Loucy (cell line): ENCODE measurements around the gene TBPL2.
A peak's percentile ranks its signal among the peaks of the same experiment; 100 is the strongest.

Experiments used
- H2AFZ ChIP-seq: fragments of 200-600 bp; sonication (generic); 2 replicates; pipeline ENCODE4 v1.6.0; 2016; ENCODE audit warnings: antibody characterized with exemption, mild to moderate bottlenecking, low read length, moderate library complexity
- H3F3A ChIP-seq: fragments of 200-600 bp; 2 replicates; pipeline ENCODE4 v1.6.0; 2016; ENCODE audit warnings: antibody characterized with exemption, low read depth, mild to moderate bottlenecking
- H3K27me3 ChIP-seq: fragments of 200-600 bp; sonication (generic); 2 replicates; pipeline ENCODE4 v1.6.1; 2014; ENCODE audit warnings: low read length, mild to moderate bottlenecking; ENCODE audit not compliant: insufficient read depth, poor library complexity, severe bottlenecking
- H3K36me3 ChIP-seq: fragments of 200-600 bp; sonication (generic); 2 replicates; pipeline ENCODE4 v1.6.1; 2016; ENCODE audit warnings: low read length; ENCODE audit not compliant: insufficient read depth
- H3K4me1 ChIP-seq: fragments of 200-600 bp; sonication (generic); 2 replicates; pipeline ENCODE4 v1.5.1; 2014; ENCODE audit warnings: low read length, mild to moderate bottlenecking; ENCODE audit not compliant: insufficient read depth, poor library complexity, severe bottlenecking
- H3K4me2 ChIP-seq: fragments of 200-600 bp; sonication (generic); 2 replicates; pipeline ENCODE4 v1.6.0; 2014; ENCODE audit warnings: antibody characterized with exemption, low read length, low read depth, mild to moderate bottlenecking; ENCODE audit not compliant: poor library complexity, severe bottlenecking
- H3K4me3 ChIP-seq: fragments of 200-600 bp; sonication (generic); 2 replicates; pipeline ENCODE4 v1.5.1; 2014; ENCODE audit warnings: low read length, mild to moderate bottlenecking, mixed read lengths; ENCODE audit not compliant: poor library complexity, severe bottlenecking
- H3K79me2 ChIP-seq: fragments of 200-600 bp; sonication (generic); 2 replicates; pipeline ENCODE4 v1.6.1; 2014; ENCODE audit warnings: low read length; ENCODE audit not compliant: insufficient read depth
- H3K9ac ChIP-seq: fragments of 200-600 bp; sonication (generic); 2 replicates; pipeline ENCODE4 v1.6.0; 2014; ENCODE audit warnings: mild to moderate bottlenecking, low read depth, low read length, moderate library complexity; ENCODE audit not compliant: poor library complexity, severe bottlenecking
- H3K9me2 ChIP-seq: fragments of 200-600 bp; sonication (generic); replicated peaks from 2 replicates; pipeline ENCODE4 v1.6.1; 2016; ENCODE audit warnings: low read depth, low read length, mixed read lengths
- H3K9me3 ChIP-seq: fragments of 200-600 bp; sonication (generic); 2 replicates; pipeline ENCODE4 v1.6.1; 2014; ENCODE audit warnings: mild to moderate bottlenecking, antibody characterized with exemption, low read length, low read depth; ENCODE audit not compliant: insufficient read depth
- H4K20me1 ChIP-seq: fragments of 200-600 bp; sonication (generic); 2 replicates; pipeline ENCODE4 v1.6.0; 2014; ENCODE audit warnings: antibody characterized with exemption, low read length, mild to moderate bottlenecking; ENCODE audit not compliant: insufficient read depth, poor library complexity, severe bottlenecking
- EZH2phosphoT487 ChIP-seq: fragments of 200-600 bp; IDR thresholded peaks from 2 replicates; pipeline ENCODE4 v1.6.1; 2018; ENCODE audit warnings: antibody characterized with exemption, mild to moderate bottlenecking, moderate library complexity, borderline replicate concordance
- TF ChIP-seq, protein P1 (sequence below): fragments of 200-600 bp; sonication (generic); conservative IDR thresholded peaks from 2 replicates; pipeline ENCODE4 v1.5.1; 2014; ENCODE audit warnings: mild to moderate bottlenecking, antibody characterized with exemption, low read length

Gene TBPL2

DNA sequence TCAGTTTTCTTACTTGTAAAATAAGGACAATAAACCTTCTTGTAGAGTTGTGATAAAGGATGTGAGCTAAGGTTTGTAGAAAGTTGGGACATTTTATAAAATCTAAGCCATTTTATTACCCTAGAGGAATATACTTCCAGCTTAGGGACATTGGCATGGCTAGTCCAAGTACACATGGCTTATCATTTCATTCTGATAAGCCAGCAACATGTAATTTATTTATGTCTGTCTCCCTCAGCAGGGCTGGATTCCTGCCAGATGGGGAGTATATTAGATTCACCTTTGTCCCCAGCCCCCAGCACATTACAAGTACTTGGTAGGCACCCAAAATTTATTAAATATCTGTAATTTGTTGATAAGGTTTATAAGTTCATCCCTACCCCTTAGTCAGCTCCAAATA lies 22.5 kb downstream of the TBPL2 start:
- Histone ChIP-seq H3K9ac (no peak overlapping the region), H3K27me3 (no peaks in the 10 kb centered on the region), H3K4me1 (no peaks in the 10 kb centered on the region), H3F3A (no peaks in the 10 kb centered on the region), H4K20me1 (no peaks in the 10 kb centered on the region), H3K9me3 (no peaks in the 10 kb centered on the region), H3K9me2 (no peaks in the 10 kb centered on the region), H2AFZ (no peak overlapping the region), H3K79me2 (no peaks in the 10 kb centered on the region), H3K4me2 (no peak overlapping the region), H3K36me3 (no peaks in the 10 kb centered on the region), H3K4me3 (no peak overlapping the region)
- TF ChIP-seq EZH2phosphoT487 = no peak
- TF ChIP-seq, protein P1, sequence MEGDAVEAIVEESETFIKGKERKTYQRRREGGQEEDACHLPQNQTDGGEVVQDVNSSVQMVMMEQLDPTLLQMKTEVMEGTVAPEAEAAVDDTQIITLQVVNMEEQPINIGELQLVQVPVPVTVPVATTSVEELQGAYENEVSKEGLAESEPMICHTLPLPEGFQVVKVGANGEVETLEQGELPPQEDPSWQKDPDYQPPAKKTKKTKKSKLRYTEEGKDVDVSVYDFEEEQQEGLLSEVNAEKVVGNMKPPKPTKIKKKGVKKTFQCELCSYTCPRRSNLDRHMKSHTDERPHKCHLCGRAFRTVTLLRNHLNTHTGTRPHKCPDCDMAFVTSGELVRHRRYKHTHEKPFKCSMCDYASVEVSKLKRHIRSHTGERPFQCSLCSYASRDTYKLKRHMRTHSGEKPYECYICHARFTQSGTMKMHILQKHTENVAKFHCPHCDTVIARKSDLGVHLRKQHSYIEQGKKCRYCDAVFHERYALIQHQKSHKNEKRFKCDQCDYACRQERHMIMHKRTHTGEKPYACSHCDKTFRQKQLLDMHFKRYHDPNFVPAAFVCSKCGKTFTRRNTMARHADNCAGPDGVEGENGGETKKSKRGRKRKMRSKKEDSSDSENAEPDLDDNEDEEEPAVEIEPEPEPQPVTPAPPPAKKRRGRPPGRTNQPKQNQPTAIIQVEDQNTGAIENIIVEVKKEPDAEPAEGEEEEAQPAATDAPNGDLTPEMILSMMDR = no peak

GRCh38 chr14:55416866-55417265 lies 23.6 kb downstream of the TBPL2 start:
- H3K4me1 ChIP-seq = peaks cover 6% of the 10 kb centered on the region
- H3K4me2 ChIP-seq = no peak overlapping the region
- H3K27me3 ChIP-seq = no peaks in the 10 kb centered on the region
- H3K4me3 ChIP-seq = no peak overlapping the region
- no peak for TF ChIP-seq EZH2phosphoT487
- TF ChIP-seq, protein P1 = peak; percentile 84
- peak overlapping the region; percentile 50; the same call in 1 of the 2 replicates for H2AFZ ChIP-seq
- H4K20me1 ChIP-seq = no peaks in the 10 kb centered on the region
- H3K9ac ChIP-seq = no peak overlapping the region
- no peaks in the 10 kb centered on the region for H3K9me3 ChIP-seq
- H3K36me3 ChIP-seq = no peaks in the 10 kb centered on the region
- H3K9me2 ChIP-seq = no peaks in the 10 kb centered on the region
- no peaks in the 10 kb centered on the region for H3F3A ChIP-seq
- no peaks in the 10 kb centered on the region for H3K79me2 ChIP-seq

DNA sequence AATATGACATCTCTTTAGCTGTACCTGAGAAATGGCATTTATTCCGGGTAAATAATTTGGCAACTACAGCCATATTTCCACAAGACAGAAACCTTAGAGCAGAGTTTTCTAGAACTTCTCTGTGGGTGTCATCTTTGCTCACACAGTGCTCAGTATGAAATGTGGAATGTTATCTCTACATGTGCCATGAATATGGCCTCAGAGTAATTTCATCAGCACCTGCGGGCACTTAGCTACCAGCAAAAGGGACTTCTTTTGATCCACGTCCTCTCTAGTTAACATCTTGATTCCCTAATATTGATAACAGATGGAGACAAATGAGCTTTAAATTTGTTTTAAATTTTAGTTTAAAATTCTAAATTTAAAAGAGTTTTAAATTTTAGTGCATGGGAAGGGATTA lies 25.9 kb downstream of the TBPL2 start:
- H3K27me3 ChIP-seq = no peaks in the 10 kb centered on the region
- H3K4me3 ChIP-seq = no peak overlapping the region
- no peaks in the 10 kb centered on the region for H3F3A ChIP-seq
- no peak overlapping the region for H3K4me2 ChIP-seq
- H4K20me1 ChIP-seq = no peaks in the 10 kb centered on the region
- no peaks in the 10 kb centered on the region for H3K36me3 ChIP-seq
- H2AFZ ChIP-seq = no peak overlapping the region
- no peak for TF ChIP-seq EZH2phosphoT487
- TF ChIP-seq, protein P1 = no peak
- H3K4me1 ChIP-seq = peaks cover 21% of the 10 kb centered on the region
- no peaks in the 10 kb centered on the region for H3K9me3 ChIP-seq
- H3K79me2 ChIP-seq = peaks cover 17% of the 10 kb centered on the region
- no peak overlapping the region for H3K9ac ChIP-seq
- no peaks in the 10 kb centered on the region for H3K9me2 ChIP-seq
